Measurements from ENCODE around the gene GATA3.

DNA sequence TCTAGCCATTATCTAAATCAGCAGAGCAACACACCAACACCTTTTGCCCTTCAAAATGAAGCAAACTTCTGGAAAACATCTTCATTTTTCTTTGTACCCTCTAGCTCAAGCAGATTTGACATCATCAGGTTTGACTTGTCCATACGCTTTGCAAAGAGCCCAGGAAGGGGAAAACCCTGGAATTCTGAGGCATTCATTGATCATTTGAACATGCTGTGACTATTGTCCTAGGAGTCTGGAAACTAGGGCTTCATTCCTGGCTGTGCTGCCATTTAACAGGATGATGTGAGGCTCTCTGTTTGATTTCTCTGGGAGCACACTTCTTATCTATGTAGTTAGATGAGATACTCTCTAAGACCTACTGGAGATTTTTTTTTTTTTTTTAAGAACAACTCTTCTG lies 23.5 kb downstream of the GATA3 start:
- TF ChIP-seq, protein P1, sequence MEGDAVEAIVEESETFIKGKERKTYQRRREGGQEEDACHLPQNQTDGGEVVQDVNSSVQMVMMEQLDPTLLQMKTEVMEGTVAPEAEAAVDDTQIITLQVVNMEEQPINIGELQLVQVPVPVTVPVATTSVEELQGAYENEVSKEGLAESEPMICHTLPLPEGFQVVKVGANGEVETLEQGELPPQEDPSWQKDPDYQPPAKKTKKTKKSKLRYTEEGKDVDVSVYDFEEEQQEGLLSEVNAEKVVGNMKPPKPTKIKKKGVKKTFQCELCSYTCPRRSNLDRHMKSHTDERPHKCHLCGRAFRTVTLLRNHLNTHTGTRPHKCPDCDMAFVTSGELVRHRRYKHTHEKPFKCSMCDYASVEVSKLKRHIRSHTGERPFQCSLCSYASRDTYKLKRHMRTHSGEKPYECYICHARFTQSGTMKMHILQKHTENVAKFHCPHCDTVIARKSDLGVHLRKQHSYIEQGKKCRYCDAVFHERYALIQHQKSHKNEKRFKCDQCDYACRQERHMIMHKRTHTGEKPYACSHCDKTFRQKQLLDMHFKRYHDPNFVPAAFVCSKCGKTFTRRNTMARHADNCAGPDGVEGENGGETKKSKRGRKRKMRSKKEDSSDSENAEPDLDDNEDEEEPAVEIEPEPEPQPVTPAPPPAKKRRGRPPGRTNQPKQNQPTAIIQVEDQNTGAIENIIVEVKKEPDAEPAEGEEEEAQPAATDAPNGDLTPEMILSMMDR (IDR thresholded peaks at IDR 0.05; ENCODE audit: insufficient read depth, low read depth, low read length), result no peak
- no peak for TF ChIP-seq EZH2 (IDR thresholded peaks at IDR 0.05; ENCODE audit: insufficient read depth, low read length)
